Measurements from ENCODE around the gene TGFA. TPM values are rescaled to one million over a fixed set of nuclear protein-coding genes. Genes with fewer than 3 reads are reported as not detected.

The TGFA gene
- total RNA-seq, 2 experiments from 2014 or later = 0.25 to 0.38 TPM

- no peaks in the 10 kb centered on the region for H3K9me3 Mint-ChIP-seq
- no peaks in the 10 kb centered on the region for H3K27me3 Mint-ChIP-seq
- ChIA-PET POLR2A (interaction anchor here (1.5 kb wide), 1 partner anchor 11 kb away, joined by 4 read pairs; no protein-coding TSS in a partner anchor), CTCF (no interaction called here)
- ATAC-seq = no peak
- no peaks in the 10 kb centered on the region for H3K36me3 Mint-ChIP-seq (ENCODE audit: low read depth)
- intact Hi-C loops (cut with micrococcal nuclease) = no loop called here
- peaks cover 24% of the 10 kb centered on the region for H3K4me1 Mint-ChIP-seq (ENCODE audit: low read depth)
- no peak overlapping the region for H3K4me3 Mint-ChIP-seq
- TF ChIP-seq CTCF (IDR thresholded peaks at IDR 0.05) = no peak
- H3K27ac Mint-ChIP-seq = no peak overlapping the region
- DNase-seq = no peak
These were observed 25.4 kb downstream of the TGFA start for GRCh38 chr2:70528276-70528675.

DNA sequence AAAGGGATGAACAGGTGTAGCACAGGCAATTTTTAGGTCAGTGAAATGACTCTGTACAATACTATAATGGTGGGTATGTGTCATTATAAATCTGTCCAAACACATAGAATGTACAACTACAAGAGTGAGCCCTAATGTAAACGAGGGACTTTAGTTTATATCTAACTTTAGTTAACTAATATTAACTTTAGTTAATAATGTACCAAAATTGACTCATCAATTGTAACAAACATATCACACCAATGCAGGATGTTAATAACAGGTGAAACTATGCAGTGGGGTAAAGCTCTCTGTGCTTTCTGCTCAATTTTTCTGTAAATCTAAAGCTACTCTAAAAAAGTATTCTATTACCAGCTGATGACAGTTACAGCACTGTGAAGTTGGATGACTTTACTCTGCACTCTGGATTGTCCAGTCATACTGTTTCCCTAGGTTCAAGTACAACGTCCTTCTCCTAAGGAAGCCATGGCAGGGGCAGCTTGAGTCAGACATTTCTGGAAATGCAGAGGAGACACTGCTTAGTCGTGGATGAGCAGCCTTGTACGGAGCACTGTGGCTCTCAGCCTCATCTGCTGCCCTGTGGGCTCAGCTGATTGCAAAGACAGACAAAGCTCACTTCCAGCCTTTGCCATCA lies 26.1 kb downstream of the TGFA start:
- H3K36me3 Mint-ChIP-seq (ENCODE audit: low read depth) = no peaks in the 10 kb centered on the region
- intact Hi-C loops (cut with micrococcal nuclease) = no loop called here
- DNase-seq = no peak
- CTCF ChIA-PET = interaction anchor here (0.7 kb wide), 1 partner anchor 30 kb away, joined by 3 read pairs; no protein-coding TSS in a partner anchor
- H3K27me3 Mint-ChIP-seq = no peaks in the 10 kb centered on the region
- peaks cover 27% of the 10 kb centered on the region for H3K4me1 Mint-ChIP-seq (ENCODE audit: low read depth)
- no peak for TF ChIP-seq CTCF (IDR thresholded peaks at IDR 0.05)
- POLR2A ChIA-PET = interaction anchor here (1.5 kb wide), 1 partner anchor 10 kb away, joined by 4 read pairs; no protein-coding TSS in a partner anchor
- H3K4me3 Mint-ChIP-seq = no peak overlapping the region
- H3K27ac Mint-ChIP-seq = no peak overlapping the region
- H3K9me3 Mint-ChIP-seq = no peaks in the 10 kb centered on the region
- no peak for ATAC-seq

GRCh38 chr2:70526126-70526525 lies 27.5 kb downstream of the TGFA start:
- Mint-ChIP-seq H3K27ac (no peak overlapping the region), H3K4me1 (ENCODE audit: low read depth) (peaks cover 23% of the 10 kb centered on the region), H3K36me3 (ENCODE audit: low read depth) (no peaks in the 10 kb centered on the region), H3K4me3 (no peak overlapping the region), H3K27me3 (no peaks in the 10 kb centered on the region), H3K9me3 (no peaks in the 10 kb centered on the region)
- ATAC-seq = no peak
- intact Hi-C loops (cut with micrococcal nuclease) = no loop called here
- CTCF ChIA-PET = interaction anchor here (1.4 kb wide), 1 partner anchor 119 kb away, joined by 3 read pairs; no protein-coding TSS in a partner anchor
- DNase-seq = no peak
- POLR2A ChIA-PET = no interaction called here
- no peak for TF ChIP-seq CTCF (IDR thresholded peaks at IDR 0.05)

- no peak overlapping the region for H3K4me3 Mint-ChIP-seq
- ATAC-seq (no peak), DNase-seq (no peak)
- H3K4me1 Mint-ChIP-seq (ENCODE audit: low read depth) = peaks cover 23% of the 10 kb centered on the region
- no peak overlapping the region for H3K27ac Mint-ChIP-seq
- intact Hi-C loops (cut with micrococcal nuclease) = no loop called here
- POLR2A ChIA-PET = no interaction called here
- no peaks in the 10 kb centered on the region for H3K9me3 Mint-ChIP-seq
- TF ChIP-seq CTCF (IDR thresholded peaks at IDR 0.05) = no peak
- CTCF ChIA-PET = interaction anchor here (1.1 to 1.4 kb wide), 2 partner anchors 120 to 221 kb away, joined by 3 read pairs; no protein-coding TSS in a partner anchor
- H3K36me3 Mint-ChIP-seq (ENCODE audit: low read depth) = no peaks in the 10 kb centered on the region
- no peaks in the 10 kb centered on the region for H3K27me3 Mint-ChIP-seq
These were observed 28.6 kb downstream of the TGFA start for GRCh38 chr2:70525032-70525431.
